Loucy (cell line): Measurements from ENCODE around the gene BZW2.

Experiments
- CTCF ChIP-seq: fragments of 200-600 bp; sonication (generic); conservative IDR thresholded peaks from 2 replicates; pipeline ENCODE4 v1.5.1; 2014; ENCODE audit warnings: mild to moderate bottlenecking, antibody characterized with exemption, low read length
- EZH2phosphoT487 ChIP-seq: fragments of 200-600 bp; IDR thresholded peaks from 2 replicates; pipeline ENCODE4 v1.6.1; 2018; ENCODE audit warnings: antibody characterized with exemption, mild to moderate bottlenecking, moderate library complexity, borderline replicate concordance

DNA sequence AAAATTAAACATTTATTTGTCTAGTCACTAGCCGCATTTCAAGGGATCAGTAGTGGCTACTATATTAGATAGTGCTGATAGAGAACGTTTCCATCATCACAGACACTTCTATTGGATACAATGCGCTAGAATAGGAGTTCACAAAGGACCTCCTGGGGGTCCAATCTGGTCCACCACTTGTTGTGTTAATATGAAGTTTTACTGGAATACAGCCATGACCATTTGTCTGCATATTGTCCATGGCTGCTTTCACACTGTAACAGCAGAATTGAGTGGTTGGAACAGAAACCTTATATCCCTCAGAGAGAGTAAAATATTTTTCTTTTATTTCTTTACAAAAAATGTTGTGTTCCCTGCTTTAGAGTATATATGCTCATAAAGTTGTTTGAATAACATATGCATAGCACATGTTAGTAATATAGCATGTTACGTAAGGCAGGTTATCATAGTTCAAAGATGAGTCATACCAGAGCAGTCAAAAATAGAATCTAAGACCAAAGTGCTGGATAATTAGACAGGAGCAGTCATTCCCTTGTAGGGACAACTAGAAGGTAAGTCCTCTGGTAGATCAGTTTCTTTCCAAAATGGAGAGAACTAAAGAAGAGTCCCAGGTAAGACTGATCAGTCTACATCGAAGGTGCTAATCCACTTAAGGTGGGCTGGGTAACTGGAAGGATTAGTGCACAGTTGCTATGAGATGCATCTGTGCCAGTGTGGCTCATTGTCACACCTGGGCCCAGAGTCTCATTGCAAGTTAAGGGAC lies 14.9 kb downstream of the BZW2 start:
- TF ChIP-seq CTCF (no peak), EZH2phosphoT487 (no peak)
